ENCODE measurements around the gene DND1. TPM values are rescaled to one million over a fixed set of nuclear protein-coding genes. Genes with fewer than 3 reads are reported as not detected.

DND1 gene
- total and polyA plus RNA-seq, 2 experiments from 2014 or later, result 8.1 to 15.5 TPM

- Histone ChIP-seq H4K20me1 (replicated peaks; ENCODE audit: insufficient read depth) (no peaks in the 10 kb centered on the region), H3K9me2 (ENCODE audit: insufficient read depth) (0 out of 2 replicates have a peak, but pooled peaks cover 1% of the 10 kb centered on the region), H2AFZ (no peak overlapping the region), H3F3A (replicated peaks; ENCODE audit: low read depth) (no peaks in the 10 kb centered on the region), H3K4me3 (no peak overlapping the region), H3K4me2 (no peak overlapping the region), H3K27me3 (ENCODE audit: insufficient read depth) (peaks cover 39% of the 10 kb centered on the region), H3K36me3 (ENCODE audit: insufficient read depth) (peaks cover 6% of the 10 kb centered on the region; the same call in 1 of the 2 replicates), H3K27ac (ENCODE audit: low read depth) (no peak overlapping the region), H3K4me1 (ENCODE audit: insufficient read depth) (no peaks in the 10 kb centered on the region), H3K79me2 (replicated peaks; ENCODE audit: insufficient read depth) (no peaks in the 10 kb centered on the region)
- peaks cover 25% of the 10 kb centered on the region for H3K27me3 Mint-ChIP-seq (ENCODE audit: insufficient read depth, low read depth, poor library complexity)
- DNase-seq (ENCODE audit: low spot score) (no peak), ATAC-seq (no peak)
- no peaks in the 10 kb centered on the region; the same call in 2 of the 3 replicates for H3K4me1 Mint-ChIP-seq
- no peak overlapping the region for H3K27ac Mint-ChIP-seq
- peaks cover 13% of the 10 kb centered on the region for H3K36me3 Mint-ChIP-seq (ENCODE audit: low read depth)
- no peak overlapping the region for H3K4me3 Mint-ChIP-seq
- peaks cover 58% of the 10 kb centered on the region for H3K9me3 Mint-ChIP-seq
- TF ChIP-seq ZNF331 (CRISPR knock-in tag; IDR thresholded peaks at IDR 0.05; ENCODE audit: low read depth) (no peak), JUNB (IDR thresholded peaks at IDR 0.05; ENCODE audit: unreplicated experiment) (no peak)
- TF ChIP-seq, protein P1, sequence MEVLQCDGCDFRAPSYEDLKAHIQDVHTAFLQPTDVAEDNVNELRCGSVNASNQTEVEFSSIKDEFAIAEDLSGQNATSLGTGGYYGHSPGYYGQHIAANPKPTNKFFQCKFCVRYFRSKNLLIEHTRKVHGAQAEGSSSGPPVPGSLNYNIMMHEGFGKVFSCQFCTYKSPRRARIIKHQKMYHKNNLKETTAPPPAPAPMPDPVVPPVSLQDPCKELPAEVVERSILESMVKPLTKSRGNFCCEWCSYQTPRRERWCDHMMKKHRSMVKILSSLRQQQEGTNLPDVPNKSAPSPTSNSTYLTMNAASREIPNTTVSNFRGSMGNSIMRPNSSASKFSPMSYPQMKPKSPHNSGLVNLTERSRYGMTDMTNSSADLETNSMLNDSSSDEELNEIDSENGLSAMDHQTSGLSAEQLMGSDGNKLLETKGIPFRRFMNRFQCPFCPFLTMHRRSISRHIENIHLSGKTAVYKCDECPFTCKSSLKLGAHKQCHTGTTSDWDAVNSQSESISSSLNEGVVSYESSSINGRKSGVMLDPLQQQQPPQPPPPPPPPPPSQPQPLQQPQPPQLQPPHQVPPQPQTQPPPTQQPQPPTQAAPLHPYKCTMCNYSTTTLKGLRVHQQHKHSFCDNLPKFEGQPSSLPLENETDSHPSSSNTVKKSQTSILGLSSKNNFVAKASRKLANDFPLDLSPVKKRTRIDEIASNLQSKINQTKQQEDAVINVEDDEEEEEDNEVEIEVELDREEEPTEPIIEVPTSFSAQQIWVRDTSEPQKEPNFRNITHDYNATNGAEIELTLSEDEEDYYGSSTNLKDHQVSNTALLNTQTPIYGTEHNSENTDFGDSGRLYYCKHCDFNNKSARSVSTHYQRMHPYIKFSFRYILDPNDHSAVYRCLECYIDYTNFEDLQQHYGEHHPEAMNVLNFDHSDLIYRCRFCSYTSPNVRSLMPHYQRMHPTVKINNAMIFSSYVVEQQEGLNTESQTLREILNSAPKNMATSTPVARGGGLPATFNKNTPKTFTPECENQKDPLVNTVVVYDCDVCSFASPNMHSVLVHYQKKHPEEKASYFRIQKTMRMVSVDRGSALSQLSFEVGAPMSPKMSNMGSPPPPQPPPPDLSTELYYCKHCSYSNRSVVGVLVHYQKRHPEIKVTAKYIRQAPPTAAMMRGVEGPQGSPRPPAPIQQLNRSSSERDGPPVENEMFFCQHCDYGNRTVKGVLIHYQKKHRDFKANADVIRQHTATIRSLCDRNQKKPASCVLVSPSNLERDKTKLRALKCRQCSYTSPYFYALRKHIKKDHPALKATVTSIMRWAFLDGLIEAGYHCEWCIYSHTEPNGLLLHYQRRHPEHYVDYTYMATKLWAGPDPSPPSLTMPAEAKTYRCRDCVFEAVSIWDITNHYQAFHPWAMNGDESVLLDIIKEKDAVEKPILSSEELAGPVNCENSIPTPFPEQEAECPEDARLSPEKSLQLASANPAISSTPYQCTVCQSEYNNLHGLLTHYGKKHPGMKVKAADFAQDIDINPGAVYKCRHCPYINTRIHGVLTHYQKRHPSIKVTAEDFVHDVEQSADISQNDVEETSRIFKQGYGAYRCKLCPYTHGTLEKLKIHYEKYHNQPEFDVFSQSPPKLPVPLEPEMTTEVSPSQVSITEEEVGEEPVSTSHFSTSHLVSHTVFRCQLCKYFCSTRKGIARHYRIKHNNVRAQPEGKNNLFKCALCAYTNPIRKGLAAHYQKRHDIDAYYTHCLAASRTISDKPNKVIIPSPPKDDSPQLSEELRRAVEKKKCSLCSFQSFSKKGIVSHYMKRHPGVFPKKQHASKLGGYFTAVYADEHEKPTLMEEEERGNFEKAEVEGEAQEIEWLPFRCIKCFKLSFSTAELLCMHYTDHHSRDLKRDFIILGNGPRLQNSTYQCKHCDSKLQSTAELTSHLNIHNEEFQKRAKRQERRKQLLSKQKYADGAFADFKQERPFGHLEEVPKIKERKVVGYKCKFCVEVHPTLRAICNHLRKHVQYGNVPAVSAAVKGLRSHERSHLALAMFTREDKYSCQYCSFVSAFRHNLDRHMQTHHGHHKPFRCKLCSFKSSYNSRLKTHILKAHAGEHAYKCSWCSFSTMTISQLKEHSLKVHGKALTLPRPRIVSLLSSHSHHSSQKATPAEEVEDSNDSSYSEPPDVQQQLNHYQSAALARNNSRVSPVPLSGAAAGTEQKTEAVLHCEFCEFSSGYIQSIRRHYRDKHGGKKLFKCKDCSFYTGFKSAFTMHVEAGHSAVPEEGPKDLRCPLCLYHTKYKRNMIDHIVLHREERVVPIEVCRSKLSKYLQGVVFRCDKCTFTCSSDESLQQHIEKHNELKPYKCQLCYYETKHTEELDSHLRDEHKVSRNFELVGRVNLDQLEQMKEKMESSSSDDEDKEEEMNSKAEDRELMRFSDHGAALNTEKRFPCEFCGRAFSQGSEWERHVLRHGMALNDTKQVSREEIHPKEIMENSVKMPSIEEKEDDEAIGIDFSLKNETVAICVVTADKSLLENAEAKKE (CRISPR knock-in tag; IDR thresholded peaks at IDR 0.05), result no peak
These were observed 42.9 kb downstream of the DND1 start for GRCh38 chr5:140630292-140631035.

DNA sequence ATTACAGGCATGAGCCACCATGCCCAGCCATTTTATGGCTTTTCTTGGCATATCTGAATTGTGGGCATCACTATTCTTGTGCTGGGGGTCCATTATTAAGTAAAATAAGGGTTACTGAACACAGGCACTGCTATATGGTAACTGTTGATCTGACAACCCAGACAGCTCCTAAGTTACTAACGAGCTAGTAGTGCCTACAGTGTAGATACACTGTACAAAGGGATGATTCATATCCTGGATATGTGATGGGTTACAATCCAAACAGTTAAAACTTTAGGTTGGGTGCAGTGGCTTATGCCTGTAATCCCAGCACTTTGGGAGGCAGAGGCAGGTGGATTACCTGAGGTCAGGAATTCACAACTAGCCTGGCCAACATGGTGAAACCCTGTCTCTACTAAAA is 44.7 kb downstream of the DND1 start:
- DNase-seq (ENCODE audit: low spot score) (no peak), ATAC-seq (no peak)
- no peaks in the 10 kb centered on the region for H3F3A ChIP-seq (replicated peaks; ENCODE audit: low read depth)
- Mint-ChIP-seq H3K36me3 (ENCODE audit: low read depth) (peaks cover 16% of the 10 kb centered on the region), H3K4me3 (no peak overlapping the region), H3K4me1 (no peaks in the 10 kb centered on the region; the same call in 2 of the 3 replicates), H3K27ac (no peak overlapping the region), H3K9me3 (peaks cover 61% of the 10 kb centered on the region), H3K27me3 (ENCODE audit: insufficient read depth, low read depth, poor library complexity) (peaks cover 23% of the 10 kb centered on the region)
- no peak overlapping the region for H3K4me3 ChIP-seq
- H3K9me2 ChIP-seq (ENCODE audit: insufficient read depth), result no peaks in the 10 kb centered on the region
- H3K4me1 ChIP-seq (ENCODE audit: insufficient read depth), result no peaks in the 10 kb centered on the region
- H3K4me2 ChIP-seq, result no peak overlapping the region
- no peaks in the 10 kb centered on the region for H4K20me1 ChIP-seq (replicated peaks; ENCODE audit: insufficient read depth)
- peaks cover 34% of the 10 kb centered on the region for H3K27me3 ChIP-seq (ENCODE audit: insufficient read depth)
- H2AFZ ChIP-seq, result no peak overlapping the region
- H3K79me2 ChIP-seq (replicated peaks; ENCODE audit: insufficient read depth), result no peaks in the 10 kb centered on the region
- peaks cover 6% of the 10 kb centered on the region; the same call in 1 of the 2 replicates for H3K36me3 ChIP-seq (ENCODE audit: insufficient read depth)
- no peak overlapping the region for H3K27ac ChIP-seq (ENCODE audit: low read depth)
- TF ChIP-seq EZH2phosphoT487 (IDR thresholded peaks at IDR 0.05; ENCODE audit: unreplicated experiment), result no peak
- no peak for TF ChIP-seq REST (IDR thresholded peaks at IDR 0.05; ENCODE audit: unreplicated experiment)
- TF ChIP-seq JUNB (IDR thresholded peaks at IDR 0.05; ENCODE audit: unreplicated experiment), result no peak
- no peak for TF ChIP-seq ZNF331 (CRISPR knock-in tag; IDR thresholded peaks at IDR 0.05; ENCODE audit: low read depth)
- TF ChIP-seq NANOG (IDR thresholded peaks at IDR 0.05; ENCODE audit: borderline replicate concordance), result no peak
- TF ChIP-seq EZH2 (IDR thresholded peaks at IDR 0.05; ENCODE audit: low read depth, unreplicated experiment), result no peak

All from GM23338 (cell line).